Embryonic facial prominence (tissue), 1 donor: Measurements from ENCODE around the gene EDNRA.
"Not testable (repeated sequence)": the region's sequence is repeated elsewhere in the genome, so short reads cannot be mapped to it uniquely, and the experiment has no call there.

Source experiments
- DNase-seq: peaks from one replicate; pipeline ENCODE4 v3.0.0-alpha.2; 2016; ENCODE audit errors: extremely low spot score

Gene EDNRA

GRCh38 chr4:147480891-147481576 lies at the start of gene EDNRA:
TSS of gene EDNRA (plus strand) at chr4:147481097. CDS start at chr4:147485682, 4,585 bp downstream.
- no peak for DNase-seq

GRCh38 chr4:147434370-147434769 lies 46.5 kb upstream of the EDNRA start:
- not testable (repeated sequence) for DNase-seq

- DNase-seq, result no peak
Measured at GRCh38 chr4:147440442-147440841, 40.5 kb upstream of the EDNRA start.

- no peak for DNase-seq
Measured at GRCh38 chr4:147447786-147448185, 33.1 kb upstream of the EDNRA start.

- no peak for DNase-seq
Measured at GRCh38 chr4:147453561-147454141, 27.2 kb upstream of the EDNRA start.

GRCh38 chr4:147456706-147457105 lies 24.2 kb upstream of the EDNRA start:
- no peak for DNase-seq

DNA sequence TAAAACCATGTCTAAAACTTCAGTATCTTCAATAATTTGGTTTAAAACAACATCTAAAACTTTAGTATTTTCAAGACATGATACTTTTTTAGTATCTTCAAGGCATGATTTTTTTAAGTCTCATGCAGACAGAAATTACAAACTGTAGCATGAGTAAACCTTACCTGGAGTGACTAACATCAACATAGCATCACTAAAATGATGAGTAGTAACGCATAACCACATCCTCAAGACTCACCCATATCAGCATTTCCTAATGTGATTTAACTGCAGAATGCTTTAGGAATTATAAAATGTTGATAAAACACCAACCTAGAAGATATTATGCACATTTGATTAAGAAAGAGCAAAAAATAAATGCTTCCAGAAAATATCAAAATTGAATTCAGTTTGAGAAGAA lies 19.7 kb upstream of the EDNRA start:
- no peak for DNase-seq

DNA sequence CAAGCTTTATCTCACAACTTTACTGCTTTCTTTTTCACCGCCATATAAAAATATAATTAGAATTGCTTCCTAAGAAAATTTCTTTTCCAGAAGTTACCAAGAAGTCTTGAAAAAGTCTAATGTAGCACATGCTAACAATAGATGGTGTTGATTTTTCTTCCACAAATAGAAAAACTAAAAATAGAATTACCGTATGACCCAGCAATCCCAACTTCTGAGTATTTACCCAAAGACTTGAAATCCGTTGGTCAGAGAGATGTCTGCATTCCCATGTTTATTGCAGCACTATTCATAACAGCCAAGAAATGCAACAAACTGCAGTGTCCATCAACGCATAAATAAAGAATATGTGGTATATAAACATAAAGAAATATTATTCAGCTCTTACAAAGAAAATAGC lies 17.8 kb upstream of the EDNRA start:
- DNase-seq, result no peak

- DNase-seq, result no peak
Measured at GRCh38 chr4:147465461-147465860, 15.4 kb upstream of the EDNRA start.

- DNase-seq, result no peak
Measured at GRCh38 chr4:147477439-147477838, 3.5 kb upstream of the EDNRA start.

DNA sequence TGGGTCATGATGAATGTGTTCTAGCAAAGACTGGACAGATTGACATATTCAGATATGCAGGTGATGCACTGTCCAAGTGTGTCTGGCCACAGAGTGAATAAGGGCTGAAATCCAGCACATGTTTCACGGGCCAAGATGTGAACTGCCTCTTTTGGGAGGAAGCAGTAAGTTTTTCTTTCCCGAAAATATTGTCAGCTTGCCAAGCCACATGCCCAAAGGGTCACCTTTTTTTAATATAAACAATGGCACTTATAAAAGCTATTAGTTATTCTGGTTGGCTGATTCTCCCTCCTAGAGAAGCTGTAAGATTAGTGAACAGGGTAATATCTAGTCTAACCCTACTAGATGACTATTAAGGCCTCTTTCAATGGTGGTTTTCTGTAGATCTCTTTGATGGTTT lies 1.5 kb upstream of the EDNRA start:
- no peak for DNase-seq

DNA sequence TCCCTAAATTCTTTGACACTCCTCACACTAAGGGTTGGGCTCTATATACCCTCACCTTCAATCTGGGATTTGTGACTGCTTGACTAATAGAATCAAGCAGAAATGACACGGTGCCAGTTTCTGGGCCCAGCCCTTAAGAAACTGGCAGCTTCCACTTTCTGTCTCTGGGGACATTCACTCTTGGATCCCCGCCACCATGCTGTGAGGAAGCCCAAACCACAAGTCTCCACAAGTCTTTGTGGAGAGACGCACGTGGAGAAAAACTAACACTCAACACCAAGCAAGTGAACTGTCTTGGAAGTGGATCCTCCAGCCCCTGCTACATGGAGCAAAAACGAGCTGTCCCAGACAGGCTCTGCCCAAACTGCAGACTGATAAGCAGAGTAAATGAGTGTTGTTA lies 1.1 kb upstream of the EDNRA start:
- DNase-seq, result no peak

DNA sequence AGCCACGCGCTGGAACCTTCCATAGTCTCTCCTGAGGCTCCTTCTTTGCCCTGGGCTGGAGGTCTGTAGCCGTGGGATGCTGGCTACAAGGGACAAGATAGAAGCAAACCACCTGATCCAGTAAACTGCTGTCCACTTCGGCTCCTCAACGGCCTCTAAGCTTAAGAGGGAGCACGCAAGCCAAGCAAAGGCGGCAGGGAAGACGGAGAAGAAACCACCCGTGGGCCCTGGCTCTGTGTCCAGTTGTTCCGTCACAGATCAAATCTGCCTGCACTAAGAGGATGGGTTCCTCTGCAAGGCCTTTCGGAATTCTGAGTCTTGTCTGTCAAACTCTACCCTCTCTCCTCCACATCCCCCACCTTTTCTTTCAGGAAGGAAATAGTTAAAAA lies 401 bp upstream of the EDNRA start:
- DNase-seq, result no peak

DNA sequence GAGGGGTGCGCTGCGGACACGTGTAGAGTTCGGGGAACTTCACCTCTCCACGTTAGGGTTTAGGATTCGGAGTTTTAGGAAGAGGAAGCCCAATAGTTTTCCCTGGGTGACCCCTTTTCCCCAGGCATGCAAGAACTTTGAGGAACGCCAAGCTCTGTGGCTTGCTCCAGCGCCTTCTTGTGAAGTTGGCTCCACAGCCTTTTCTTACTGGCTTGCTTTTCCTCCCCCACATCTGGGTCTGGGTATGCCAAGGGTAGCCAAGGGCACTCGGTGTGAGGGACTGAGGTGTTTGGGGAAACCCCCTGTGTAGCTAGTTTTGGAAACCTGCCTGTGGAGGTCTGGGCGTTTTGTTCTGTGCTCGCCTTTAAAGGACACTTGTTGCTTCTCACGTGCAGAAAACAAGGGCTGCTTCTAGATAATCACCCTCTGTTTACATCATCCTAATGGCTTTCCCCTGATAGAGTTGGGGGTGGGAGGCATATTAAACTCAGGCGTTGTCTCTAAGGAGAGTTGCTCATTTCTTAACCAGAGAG lies 746 bp downstream of the EDNRA start:
- no peak for DNase-seq

GRCh38 chr4:147482281-147482680 lies 1.4 kb downstream of the EDNRA start:
- DNase-seq, result no peak

DNA sequence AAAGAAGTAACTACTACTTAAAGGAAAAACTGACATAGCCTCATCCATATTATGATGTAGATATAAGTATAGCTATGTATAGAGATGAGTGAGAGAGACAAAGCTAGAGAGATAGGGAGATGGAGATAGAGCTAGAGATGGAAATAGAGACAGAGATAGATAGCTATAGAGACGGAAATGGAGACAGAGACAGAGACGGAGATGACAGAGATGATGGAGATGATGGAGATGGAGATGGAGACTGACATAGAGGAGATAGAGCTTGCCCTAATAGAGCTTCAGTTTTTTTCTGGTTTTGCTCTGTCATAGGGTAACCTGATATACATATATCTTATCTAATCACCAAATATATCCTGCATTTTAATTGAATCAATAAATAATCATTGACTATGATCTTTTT lies 4.3 kb downstream of the EDNRA start:
- no peak for DNase-seq

- DNase-seq, result peak; percentile 45
Measured at GRCh38 chr4:147487616-147488015, 6.7 kb downstream of the EDNRA start.

- no peak for DNase-seq
Measured at GRCh38 chr4:147488556-147488955, 7.7 kb downstream of the EDNRA start.

- DNase-seq, result no peak
Measured at GRCh38 chr4:147491086-147491485, 10.2 kb downstream of the EDNRA start.

GRCh38 chr4:147492306-147492705 lies 11.4 kb downstream of the EDNRA start:
- DNase-seq, result no peak

- DNase-seq, result no peak
Measured at GRCh38 chr4:147492761-147493160, 11.9 kb downstream of the EDNRA start.

DNA sequence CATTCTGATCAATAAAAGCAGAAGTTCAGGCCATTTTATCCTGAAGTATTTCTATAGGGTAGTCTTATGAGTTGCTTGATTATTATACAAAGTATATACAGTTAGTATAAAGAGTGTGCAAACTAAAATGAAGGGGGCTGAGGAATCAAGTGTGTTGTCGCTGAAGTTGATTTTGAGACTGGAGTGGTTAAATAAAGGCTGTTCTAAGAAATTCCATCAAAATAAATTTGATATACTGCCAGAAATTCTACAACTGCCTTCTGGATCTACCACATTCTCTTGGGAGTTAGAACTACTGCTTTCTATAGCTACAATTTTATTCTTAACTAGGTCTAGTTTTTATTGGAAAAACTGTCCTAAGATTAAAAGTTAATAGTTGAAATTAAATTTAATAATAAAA lies 12.4 kb downstream of the EDNRA start:
- no peak for DNase-seq

DNA sequence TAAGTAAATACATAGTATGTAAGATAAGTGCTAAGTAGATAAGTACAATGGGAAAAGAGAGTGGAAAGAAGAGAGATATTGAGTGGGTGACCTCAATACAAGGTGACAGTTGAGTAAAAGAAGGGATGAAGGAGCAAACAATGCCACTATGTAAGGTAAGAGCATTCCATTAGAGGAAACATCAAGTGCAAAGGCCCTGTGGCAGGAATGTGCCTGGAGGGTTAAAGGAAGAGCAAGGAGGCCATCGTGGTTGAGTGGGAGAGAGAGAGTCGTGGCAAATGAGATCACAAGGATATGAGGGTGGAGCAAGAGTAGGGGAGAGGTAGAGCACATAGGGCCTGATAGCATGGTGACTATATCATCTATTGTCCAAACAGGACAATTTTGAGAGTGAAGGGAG lies 13.4 kb downstream of the EDNRA start:
- no peak for DNase-seq

DNA sequence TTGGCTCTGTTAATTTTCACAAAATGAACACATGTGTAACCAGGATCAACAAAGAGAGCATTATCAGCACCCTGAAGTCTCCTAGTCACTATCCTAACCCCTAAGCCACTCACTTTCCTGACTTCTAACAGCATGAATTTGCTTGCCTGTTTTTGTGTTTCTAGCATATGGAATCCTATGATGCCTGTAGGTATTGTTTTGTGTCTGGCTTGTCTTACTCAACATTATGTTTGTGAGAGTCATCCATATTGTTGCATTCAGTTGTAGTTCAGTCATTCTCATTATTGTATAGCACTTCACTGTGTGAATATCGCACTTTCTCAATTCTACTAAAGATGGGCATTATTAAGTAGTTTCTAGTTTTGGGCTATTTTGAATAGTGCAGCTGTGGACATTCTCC lies 15.6 kb downstream of the EDNRA start:
- no peak for DNase-seq
